Mammary epithelial cell (primary cell): ENCODE results near the gene AADACL3.

ENCODE experiments used
- EZH2 ChIP-seq: IDR thresholded peaks from 2 replicates; pipeline ENCODE4 v1.6.1; 2012; ENCODE audit warnings: low read length, inconsistent platforms, borderline replicate concordance
- TF ChIP-seq, protein P1 (sequence below), 2 donors: IDR thresholded peaks in 1 of 2; conservative IDR thresholded peaks in 1 of 2; 2 replicates each; pipeline ENCODE4 v1.5.1; 2011 to 2012; ENCODE audit warnings: inconsistent platforms in 2 of 2, low read length in 2 of 2, mild to moderate bottlenecking in 2 of 2, control low read depth in 1 of 2, low read depth in 1 of 2; ENCODE audit not compliant: insufficient read depth in 1 of 2; ENCODE audit errors: extremely low read depth in 1 of 2

DNA sequence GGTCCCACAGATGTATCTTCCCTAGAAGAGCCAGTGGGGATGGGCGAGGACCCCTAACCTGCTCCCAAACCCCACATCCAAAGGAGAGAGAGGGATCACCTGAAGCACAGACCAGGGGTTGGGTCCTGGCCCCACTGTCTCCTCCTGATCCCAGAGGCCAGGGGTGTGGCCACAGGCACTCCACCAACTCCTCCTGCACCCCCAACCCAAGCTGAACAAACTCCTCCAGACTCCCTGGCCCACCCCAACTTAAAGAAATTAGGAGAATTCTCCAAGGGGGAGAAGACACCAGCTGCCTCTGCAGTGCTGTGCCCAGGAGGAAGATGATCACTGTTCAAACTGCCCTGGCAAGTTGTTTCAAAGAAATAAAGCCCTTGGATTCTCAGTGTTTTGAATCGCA lies 53.1 kb downstream of the AADACL3 start:
- TF ChIP-seq, protein P1, sequence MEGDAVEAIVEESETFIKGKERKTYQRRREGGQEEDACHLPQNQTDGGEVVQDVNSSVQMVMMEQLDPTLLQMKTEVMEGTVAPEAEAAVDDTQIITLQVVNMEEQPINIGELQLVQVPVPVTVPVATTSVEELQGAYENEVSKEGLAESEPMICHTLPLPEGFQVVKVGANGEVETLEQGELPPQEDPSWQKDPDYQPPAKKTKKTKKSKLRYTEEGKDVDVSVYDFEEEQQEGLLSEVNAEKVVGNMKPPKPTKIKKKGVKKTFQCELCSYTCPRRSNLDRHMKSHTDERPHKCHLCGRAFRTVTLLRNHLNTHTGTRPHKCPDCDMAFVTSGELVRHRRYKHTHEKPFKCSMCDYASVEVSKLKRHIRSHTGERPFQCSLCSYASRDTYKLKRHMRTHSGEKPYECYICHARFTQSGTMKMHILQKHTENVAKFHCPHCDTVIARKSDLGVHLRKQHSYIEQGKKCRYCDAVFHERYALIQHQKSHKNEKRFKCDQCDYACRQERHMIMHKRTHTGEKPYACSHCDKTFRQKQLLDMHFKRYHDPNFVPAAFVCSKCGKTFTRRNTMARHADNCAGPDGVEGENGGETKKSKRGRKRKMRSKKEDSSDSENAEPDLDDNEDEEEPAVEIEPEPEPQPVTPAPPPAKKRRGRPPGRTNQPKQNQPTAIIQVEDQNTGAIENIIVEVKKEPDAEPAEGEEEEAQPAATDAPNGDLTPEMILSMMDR (conservative IDR thresholded peaks at IDR 0.05 in 1 of 2, IDR thresholded peaks at IDR 0.05 in 1 of 2; ENCODE audit: extremely low read depth in 1 of 2, insufficient read depth in 1 of 2, low read depth in 1 of 2, low read length in 2 of 2): no peak
- no peak for TF ChIP-seq EZH2
